Lower leg skin (tissue), 3 donors: ENCODE measurements around the gene STRN.

Experiments used
- POLR2A ChIP-seq, 2 donors: fragments of 450-650 bp; IDR thresholded peaks; one replicate each; pipeline ENCODE4 v1.6.1; 2016 to 2017; ENCODE audit warnings: antibody characterized with exemption in 2 of 2, mild to moderate bottlenecking in 1 of 2, moderate library complexity in 1 of 2
- TF ChIP-seq, protein P1 (sequence below), 3 donors: fragments of 450-650 bp; IDR thresholded peaks; one replicate each; pipeline ENCODE4 v1.5.1; 2016; ENCODE audit warnings: antibody characterized with exemption in 3 of 3, mild to moderate bottlenecking in 3 of 3, moderate library complexity in 2 of 3

GRCh38 chr2:36871068-36871707 lies 95.1 kb downstream of the STRN start:
- TF ChIP-seq, protein P1, sequence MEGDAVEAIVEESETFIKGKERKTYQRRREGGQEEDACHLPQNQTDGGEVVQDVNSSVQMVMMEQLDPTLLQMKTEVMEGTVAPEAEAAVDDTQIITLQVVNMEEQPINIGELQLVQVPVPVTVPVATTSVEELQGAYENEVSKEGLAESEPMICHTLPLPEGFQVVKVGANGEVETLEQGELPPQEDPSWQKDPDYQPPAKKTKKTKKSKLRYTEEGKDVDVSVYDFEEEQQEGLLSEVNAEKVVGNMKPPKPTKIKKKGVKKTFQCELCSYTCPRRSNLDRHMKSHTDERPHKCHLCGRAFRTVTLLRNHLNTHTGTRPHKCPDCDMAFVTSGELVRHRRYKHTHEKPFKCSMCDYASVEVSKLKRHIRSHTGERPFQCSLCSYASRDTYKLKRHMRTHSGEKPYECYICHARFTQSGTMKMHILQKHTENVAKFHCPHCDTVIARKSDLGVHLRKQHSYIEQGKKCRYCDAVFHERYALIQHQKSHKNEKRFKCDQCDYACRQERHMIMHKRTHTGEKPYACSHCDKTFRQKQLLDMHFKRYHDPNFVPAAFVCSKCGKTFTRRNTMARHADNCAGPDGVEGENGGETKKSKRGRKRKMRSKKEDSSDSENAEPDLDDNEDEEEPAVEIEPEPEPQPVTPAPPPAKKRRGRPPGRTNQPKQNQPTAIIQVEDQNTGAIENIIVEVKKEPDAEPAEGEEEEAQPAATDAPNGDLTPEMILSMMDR (IDR thresholded peaks at IDR 0.05): no peak
- TF ChIP-seq POLR2A (IDR thresholded peaks at IDR 0.05): no peak
